ENCODE data around the gene RPP14. TPM values are rescaled to one million over a fixed set of nuclear protein-coding genes. Genes with fewer than 3 reads are reported as not detected.

The RPP14 gene
- polyA plus RNA-seq, 3 donors, result 3.4 to 11.7 (median 7.3) TPM

Other genes with a start within 250 kb of the RPP14 start
- gene DNASE1L3, start 95.3 kb upstream of the RPP14 start, polyA plus RNA-seq, result 1 to 10 TPM in 1 of 3 donors, under 1 TPM in 2; 0.95 to 4.9 (median 0.98) TPM
- 10 to 100 TPM in 1 of 3 donors, 1 to 10 TPM in 2; 2.6 to 10.7 (median 8.2) TPM for gene ABHD6, start 68.5 kb upstream of the RPP14 start, polyA plus RNA-seq
- gene HTD2, start 275 bp downstream of the RPP14 start, polyA plus RNA-seq, result 1 to 10 TPM; 1.2 to 7.8 (median 3.2) TPM
- gene PXK, start 26.6 kb downstream of the RPP14 start, polyA plus RNA-seq, result 10 to 100 TPM in 2 of 3 donors, 1 to 10 TPM in 1; 7.1 to 21.1 (median 15.4) TPM
- gene PDHB, start 127.6 kb downstream of the RPP14 start, polyA plus RNA-seq, result 100 to 1,000 TPM in 1 of 3 donors, 10 to 100 TPM in 2; 40.6 to 108 (median 91.8) TPM
- 10 to 100 TPM in 1 of 3 donors, 1 to 10 TPM in 2; 3.8 to 13.0 (median 9.8) TPM for gene KCTD6, start 185.9 kb downstream of the RPP14 start, polyA plus RNA-seq
- 10 to 100 TPM in 2 of 3 donors, 1 to 10 TPM in 1; 4.7 to 31.7 (median 19.3) TPM for gene ACOX2, start 230.9 kb downstream of the RPP14 start, polyA plus RNA-seq

Data from adipose tissue (tissue), 3 donors.